IMR-90 (cell line): Measurements from ENCODE around the gene RFT1. TPM values are rescaled to one million over a fixed set of nuclear protein-coding genes. Genes with fewer than 3 reads are reported as not detected.

Experiments used
- ATAC-seq: fragments of 200-7000 bp; cut with Tn5 transposase; 2 replicates; pipeline ENCODE4 v1.9.1; 2020; ENCODE audit warnings: low read depth, mild to moderate bottlenecking, moderate library complexity
- BruUV-seq: library from RNA; stranded (reverse); fragments of 400-500 nt; replicated peaks from 2 replicates; lab custom pipeline; 2021; lab: Mats Ljungman, UMichigan
- CTCF ChIA-PET: fragments of 300-600 bp; formaldehyde crosslinking; extraction: SDS; loops from one replicate; lab custom pipeline; 2021; ENCODE audit warnings: antibody characterized with exemption; lab: Yijun Ruan, JAX
- POLR2A ChIA-PET: fragments of 300-600 bp; sonication (Branson Sonifier 250); formaldehyde crosslinking; loops from one replicate; lab custom pipeline; 2022; ENCODE audit warnings: antibody characterized with exemption; ENCODE audit not compliant: unreplicated experiment; lab: Charles Lee
- DNase-seq: peaks from one replicate; pipeline ENCODE4 v3.0.0; 2013
- H2AFZ ChIP-seq: replicated peaks from 2 replicates; pipeline ENCODE3; 2013; ENCODE audit warnings: low read length, mild to moderate bottlenecking; ENCODE audit not compliant: poor library complexity
- H2AK5ac ChIP-seq: 2 replicates; pipeline ENCODE4 v1.6.1; 2013; ENCODE audit warnings: low read depth, low read length, inconsistent platforms
- H2AK9ac ChIP-seq: replicated peaks from 2 replicates; pipeline ENCODE3; 2013; ENCODE audit warnings: mild to moderate bottlenecking, low read depth, low read length, moderate library complexity; ENCODE audit not compliant: poor library complexity
- H2BK120ac ChIP-seq: 2 replicates; pipeline ENCODE4 v1.6.1; 2013; ENCODE audit warnings: low read depth, low read length, inconsistent platforms
- H2BK15ac ChIP-seq: 3 replicates; pipeline ENCODE4 v1.6.1; 2013; ENCODE audit warnings: low read depth, low read length, inconsistent platforms
- H2BK20ac ChIP-seq: 2 replicates; pipeline ENCODE4 v1.6.1; 2013; ENCODE audit warnings: low read depth, mild to moderate bottlenecking, inconsistent platforms, low read length, moderate library complexity
- H2BK5ac ChIP-seq: 2 replicates; pipeline ENCODE4 v1.6.1; 2013; ENCODE audit warnings: mild to moderate bottlenecking, low read depth, low read length, inconsistent platforms; ENCODE audit not compliant: poor library complexity, severe bottlenecking
- H3K14ac ChIP-seq: replicated peaks from 2 replicates; pipeline ENCODE4 v1.6.1; 2013; ENCODE audit warnings: low read depth, low read length, inconsistent platforms
- H3K18ac ChIP-seq: 2 replicates; pipeline ENCODE4 v1.6.1; 2013; ENCODE audit warnings: low read depth, low read length, control low read depth
- H3K23ac ChIP-seq: 2 replicates; pipeline ENCODE4 v1.6.1; 2013; ENCODE audit warnings: low read depth, low read length, inconsistent platforms
- H3K27ac ChIP-seq: 2 replicates; pipeline ENCODE4 v1.5.1; 2013; ENCODE audit warnings: mild to moderate bottlenecking, control low read depth, low read length; ENCODE audit not compliant: insufficient read depth
- H3K27me3 ChIP-seq: 2 replicates; pipeline ENCODE4 v1.6.1; 2013; ENCODE audit warnings: low read length; ENCODE audit not compliant: control insufficient read depth, insufficient read depth
- H3K36me3 ChIP-seq: 2 replicates; pipeline ENCODE4 v1.6.1; 2013; ENCODE audit warnings: low read length, mixed read lengths; ENCODE audit not compliant: control insufficient read depth, insufficient read depth
- H3K4ac ChIP-seq: 2 replicates; pipeline ENCODE4 v1.6.1; 2013; ENCODE audit warnings: low read depth, low read length, inconsistent platforms
- H3K4me1 ChIP-seq: 2 replicates; pipeline ENCODE4 v1.6.1; 2013; ENCODE audit warnings: low read length, mixed read lengths; ENCODE audit not compliant: control insufficient read depth, insufficient read depth
- H3K4me2 ChIP-seq: 2 replicates; pipeline ENCODE4 v1.6.1; 2013; ENCODE audit warnings: low read depth, mild to moderate bottlenecking, control low read depth, low read length, moderate library complexity
- H3K4me3 ChIP-seq: 2 replicates; pipeline ENCODE4 v1.5.1; 2013; ENCODE audit warnings: low read depth, mild to moderate bottlenecking, control low read depth, low read length, moderate library complexity; ENCODE audit not compliant: insufficient read depth
- H3K56ac ChIP-seq: 2 replicates; pipeline ENCODE4 v1.6.1; 2013; ENCODE audit warnings: low read length, inconsistent platforms; ENCODE audit not compliant: insufficient read depth; ENCODE audit errors: extremely low read depth
- H3K79me1 ChIP-seq, 2 experiments: 2 replicates each; pipeline ENCODE4 v1.6.1; 2013; ENCODE audit warnings: low read length in 2 of 2, inconsistent platforms in 1 of 2, low read depth in 1 of 2
- H3K9ac ChIP-seq: 2 replicates; pipeline ENCODE4 v1.6.1; 2013; ENCODE audit warnings: low read depth, low read length, control low read depth
- H3K9me1 ChIP-seq: 2 replicates; pipeline ENCODE4 v1.6.1; 2013; ENCODE audit warnings: low read length, inconsistent platforms; ENCODE audit not compliant: insufficient read depth
- H3K9me3 ChIP-seq: 2 replicates; pipeline ENCODE4 v1.6.1; 2013; ENCODE audit warnings: low read length; ENCODE audit not compliant: control insufficient read depth, insufficient read depth
- H4K20me1 ChIP-seq: 2 replicates; pipeline ENCODE4 v1.6.1; 2013; ENCODE audit warnings: low read length, inconsistent platforms; ENCODE audit not compliant: insufficient read depth
- H4K5ac ChIP-seq: 2 replicates; pipeline ENCODE4 v1.6.1; 2013; ENCODE audit warnings: mild to moderate bottlenecking, low read depth, low read length, control low read depth
- H4K8ac ChIP-seq, 2 experiments: 2 replicates each; pipeline ENCODE4 v1.6.1; 2013; ENCODE audit warnings: low read depth in 2 of 2, low read length in 2 of 2, control low read depth in 1 of 2, inconsistent platforms in 1 of 2
- H4K91ac ChIP-seq: 2 replicates; pipeline ENCODE4 v1.6.1; 2013; ENCODE audit warnings: low read depth, low read length, inconsistent platforms; ENCODE audit not compliant: insufficient read depth
- CTCF ChIP-seq: conservative IDR thresholded peaks from 2 replicates; pipeline ENCODE4 v1.5.1; 2012; ENCODE audit warnings: mild to moderate bottlenecking, low read depth, low read length, improper control_type of control experiment
- MAZ ChIP-seq: IDR thresholded peaks from 2 replicates; pipeline ENCODE4 v1.6.1; 2012; ENCODE audit warnings: low read depth, mild to moderate bottlenecking, low read length, improper control_type of control experiment, moderate library complexity, borderline replicate concordance
- NFE2L2 ChIP-seq: fragments of 150-350 bp; IDR thresholded peaks from 2 replicates; pipeline ENCODE4 v1.6.1; 2016; ENCODE audit warnings: low read depth, mild to moderate bottlenecking, low read length
- WGBS, 2 experiments: methylation state at CpG; one replicate each; pipeline versions ENCODE4 v1.1.5 to v1.1.7; 2013; ENCODE audit warnings: missing lambda C conversion rate in 2 of 2; ENCODE audit not compliant: insufficient read length in 1 of 2; ENCODE audit errors: extremely low coverage in 2 of 2; 5-methylcytosine and 5-hydroxymethylcytosine counted together
- dilution Hi-C: fragments of 300-500 bp; cut with HindIII; formaldehyde crosslinking; loops from one replicate; pipeline ENCODE4 v1.14.3; 2018; ENCODE audit warnings: low sequenced_read_pairs; ENCODE audit not compliant: unreplicated experiment
- in situ Hi-C: fragments of 300-500 bp; cut with MboI; formaldehyde crosslinking; loops from 3 replicates; pipeline ENCODE4 v1.14.3; 2019; ENCODE audit warnings: low sequenced_read_pairs, inconsistent platforms, mixed read lengths
- intact Hi-C: fragments of 100-400 bp; cut with micrococcal nuclease; formaldehyde crosslinking; loops from 2 replicates; pipeline ENCODE4 v1.10.0; 2022
- polyA plus RNA-seq, 3 experiments: library from polyadenylated mRNA; depleted of rRNA; stranded (reverse); fragments of >200 nt; gene quantifications; 2 replicates each; pipeline ENCODE4 v1.2.3, GENCODE V29; 2012; ENCODE audit warnings: low replicate concordance in 1 of 3
- total RNA-seq: library from RNA; depleted of rRNA; stranded (reverse); fragments of >200 nt; gene quantifications from 2 replicates; pipeline ENCODE4 v1.2.3, GENCODE V29; 2012

RFT1 gene
- total and polyA plus RNA-seq, 2 of the 4 experiments (the other 2 are of a cell fraction): 14.5 to 23.5 TPM

- Histone ChIP-seq H2BK20ac (no peak overlapping the region), H3K18ac (no peak overlapping the region), H3K27me3 (no peaks in the 10 kb centered on the region), H3K23ac (no peak overlapping the region), H3K9me1 (0 out of 2 replicates have a peak, but pooled peaks cover 3% of the 10 kb centered on the region), H3K36me3 (no peaks in the 10 kb centered on the region), H2BK15ac (no peak overlapping the region), H2AFZ (no peak overlapping the region), H2BK120ac (no peak overlapping the region), H3K9me3 (no peaks in the 10 kb centered on the region), H2AK5ac (no peak overlapping the region), H4K8ac (no peak overlapping the region), H3K4ac (no peak overlapping the region), H3K56ac (no peak overlapping the region), H3K14ac (no peak overlapping the region), H3K4me3 (no peak overlapping the region), H3K27ac (no peak overlapping the region), H4K20me1 (no peaks in the 10 kb centered on the region; the same call in 1 of the 2 replicates), H2BK5ac (no peak overlapping the region), H4K91ac (no peak overlapping the region), H2AK9ac (no peak overlapping the region), H4K5ac (no peak overlapping the region), H3K4me2 (no peak overlapping the region), H3K79me1 (no peaks in the 10 kb centered on the region), H3K4me1 (peaks cover 9% of the 10 kb centered on the region; the same call in 1 of the 2 replicates), H3K9ac (no peak overlapping the region)
- no peak for TF ChIP-seq NFE2L2
- no peak for TF ChIP-seq CTCF
- no peak for TF ChIP-seq MAZ
- CTCF ChIA-PET: no interaction called here
- POLR2A ChIA-PET: no interaction called here
- 0% methylated on average over 1 of the region's 12 CpGs; no CpG with 5 or more reads in 1 of the 2 experiments for WGBS, 2 experiments
- in situ Hi-C loops (loop anchor here (10.0 kb wide), 1 partner anchor 335 kb away; no protein-coding TSS in a partner anchor), intact Hi-C loops (no loop called here), dilution Hi-C loops (no loop called here)
- BruUV-seq: no TSS peak
- no peak for ATAC-seq
- no peak for DNase-seq
These were observed 50.3 kb downstream of the RFT1 start for GRCh38 chr3:53079791-53080555.
